HL-60 (cell line): ENCODE data around the gene SRSF2.

Experiments used
- DNase-seq, 2 experiments: peaks; one replicate each; pipeline ENCODE4 v3.0.0-alpha.2; 2010 to 2020; ENCODE audit warnings: low read depth in 1 of 2, low spot score in 1 of 2
- H3K27ac ChIP-seq: fragments of 250-450 bp; sonication (Bioruptor Pico); replicated peaks from 2 replicates; pipeline ENCODE4 v1.5.1; 2020; ENCODE audit warnings: mild to moderate bottlenecking, moderate library complexity
- H3K27me3 ChIP-seq: fragments of 250-450 bp; sonication (Bioruptor Pico); 2 replicates; pipeline ENCODE4 v1.5.1; 2021; ENCODE audit warnings: mild to moderate bottlenecking, moderate library complexity; ENCODE audit not compliant: insufficient read depth, poor library complexity, severe bottlenecking
- H3K4me3 ChIP-seq: replicated peaks from 2 replicates; pipeline ENCODE4 v1.5.1; 2011; ENCODE audit warnings: mild to moderate bottlenecking, control low read depth, low read length; ENCODE audit not compliant: insufficient read depth
- CTCF ChIP-seq: IDR thresholded peaks from one replicate; pipeline ENCODE4 v1.5.1; 2011; ENCODE audit warnings: low read length, control low read depth, inconsistent platforms; ENCODE audit not compliant: insufficient read depth
- GABPA ChIP-seq: IDR thresholded peaks from 2 replicates; pipeline ENCODE4 v1.6.1; 2012; ENCODE audit warnings: low read depth
- POLR2AphosphoS5 ChIP-seq: IDR thresholded peaks from 2 replicates; pipeline ENCODE4 v1.6.1; 2012; ENCODE audit warnings: low read depth
- REST ChIP-seq: IDR thresholded peaks from 2 replicates; pipeline ENCODE4 v1.6.1; 2012; ENCODE audit warnings: low read depth; ENCODE audit not compliant: insufficient replicate concordance
- SPI1 ChIP-seq: IDR thresholded peaks from 2 replicates; pipeline ENCODE4 v1.6.1; 2012; ENCODE audit warnings: low read depth, mild to moderate bottlenecking, borderline replicate concordance

SRSF2 gene

GRCh38 chr17:76696763-76697701, 40.1 kb downstream of the SRSF2 start:
- Histone ChIP-seq H3K4me3 (no peak overlapping the region), H3K27me3 (no peaks in the 10 kb centered on the region), H3K27ac (no peak overlapping the region)
- DNase-seq = no peak
- no peak for TF ChIP-seq CTCF
- TF ChIP-seq GABPA = no peak
- no peak for TF ChIP-seq REST
- TF ChIP-seq POLR2AphosphoS5 = no peak
- no peak for TF ChIP-seq SPI1

- Histone ChIP-seq H3K4me3 (no peak overlapping the region), H3K27ac (no peak overlapping the region), H3K27me3 (no peaks in the 10 kb centered on the region)
- DNase-seq = no peak
- TF ChIP-seq REST (no peak), POLR2AphosphoS5 (no peak)
These were observed 41.9 kb downstream of the SRSF2 start for GRCh38 chr17:76695059-76695831.

GRCh38 chr17:76691379-76692191, 45.5 kb downstream of the SRSF2 start:
- Histone ChIP-seq H3K4me3 (no peak overlapping the region), H3K27me3 (no peaks in the 10 kb centered on the region), H3K27ac (no peak overlapping the region)
- DNase-seq = no peak
- TF ChIP-seq CTCF (no peak), GABPA (no peak), POLR2AphosphoS5 (no peak), REST (no peak), SPI1 (no peak)
